Umbilical cord (tissue), 2 donors: ENCODE results near the gene EYA2. TPM values are rescaled to one million over a fixed set of nuclear protein-coding genes. Genes with fewer than 3 reads are reported as not detected.

ENCODE experiments used
- DNase-seq: peaks from one replicate; pipeline ENCODE4 v3.0.0-alpha.2; 2015; ENCODE audit warnings: low spot score
- total RNA-seq: library from RNA; depleted of rRNA; stranded (reverse); fragments of >200 nt; gene quantifications from one replicate; pipeline ENCODE4 v1.2.3, GENCODE V29; 2014; ENCODE audit warnings: low replicate concordance; ENCODE audit not compliant: insufficient read depth

Gene EYA2
- total RNA-seq, 1 donor from 2014 or later, result 2.2 TPM

DNA sequence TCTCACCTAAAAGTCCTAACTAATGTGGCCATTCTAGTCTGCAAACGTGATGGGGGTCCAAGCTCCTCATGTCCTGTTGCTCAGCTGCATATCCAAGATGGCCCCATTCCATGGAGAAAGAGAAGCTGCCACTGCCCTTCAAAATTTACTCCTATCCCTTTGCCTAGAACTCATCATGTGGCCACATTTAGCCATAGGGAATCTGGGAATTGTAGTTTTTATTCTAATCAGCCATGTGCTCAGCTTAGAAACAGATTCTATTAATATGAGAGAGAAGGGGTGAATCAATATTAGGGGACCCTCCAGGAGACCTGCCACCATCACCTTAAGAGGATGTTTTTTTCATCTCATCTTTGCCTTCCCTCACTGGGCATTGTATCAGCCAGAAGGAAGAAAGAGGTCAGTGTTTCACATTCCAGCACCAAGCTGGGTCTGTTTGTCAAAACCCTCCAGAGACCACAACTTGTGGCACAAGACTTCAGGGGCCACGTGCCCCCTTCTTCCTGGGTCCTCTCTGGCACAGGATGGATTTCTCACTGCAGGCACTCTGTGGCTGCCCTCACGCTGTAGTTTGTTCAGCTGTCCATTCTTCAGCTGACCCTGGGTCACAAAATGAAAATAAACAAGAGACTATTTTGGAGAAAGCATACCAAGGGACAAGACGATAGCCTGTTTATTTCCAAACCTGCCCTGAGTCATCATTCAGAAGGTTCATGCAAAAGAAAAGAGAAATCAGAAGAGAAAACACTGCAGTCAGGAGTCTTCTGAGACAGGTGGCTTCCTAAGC, 172.0 kb downstream of the EYA2 start:
- no peak for DNase-seq

DNA sequence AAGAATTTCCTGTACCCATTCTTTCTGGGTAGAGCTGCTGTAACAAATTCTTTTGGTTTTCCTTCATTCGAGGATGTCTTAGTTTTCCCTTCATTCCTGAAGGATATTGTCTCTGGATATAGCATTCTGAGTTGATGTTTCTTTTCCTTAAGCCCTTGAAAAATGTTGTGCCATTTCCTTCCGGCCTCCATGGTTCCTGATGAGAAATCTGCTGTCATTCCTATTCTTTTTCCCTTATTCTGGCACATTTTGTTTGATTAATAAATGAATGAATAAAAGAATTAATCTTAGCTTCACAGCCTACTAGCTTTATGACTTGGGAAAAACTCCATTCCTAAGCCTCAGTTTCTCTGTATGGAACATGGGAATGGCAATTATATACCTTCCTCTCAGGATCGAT, 173.1 kb downstream of the EYA2 start:
- no peak for DNase-seq

- no peak for DNase-seq
These were observed 175.5 kb downstream of the EYA2 start for GRCh38 chr20:47070176-47070575.

- DNase-seq, result no peak
These were observed 177.1 kb downstream of the EYA2 start for GRCh38 chr20:47071646-47072185.

DNA sequence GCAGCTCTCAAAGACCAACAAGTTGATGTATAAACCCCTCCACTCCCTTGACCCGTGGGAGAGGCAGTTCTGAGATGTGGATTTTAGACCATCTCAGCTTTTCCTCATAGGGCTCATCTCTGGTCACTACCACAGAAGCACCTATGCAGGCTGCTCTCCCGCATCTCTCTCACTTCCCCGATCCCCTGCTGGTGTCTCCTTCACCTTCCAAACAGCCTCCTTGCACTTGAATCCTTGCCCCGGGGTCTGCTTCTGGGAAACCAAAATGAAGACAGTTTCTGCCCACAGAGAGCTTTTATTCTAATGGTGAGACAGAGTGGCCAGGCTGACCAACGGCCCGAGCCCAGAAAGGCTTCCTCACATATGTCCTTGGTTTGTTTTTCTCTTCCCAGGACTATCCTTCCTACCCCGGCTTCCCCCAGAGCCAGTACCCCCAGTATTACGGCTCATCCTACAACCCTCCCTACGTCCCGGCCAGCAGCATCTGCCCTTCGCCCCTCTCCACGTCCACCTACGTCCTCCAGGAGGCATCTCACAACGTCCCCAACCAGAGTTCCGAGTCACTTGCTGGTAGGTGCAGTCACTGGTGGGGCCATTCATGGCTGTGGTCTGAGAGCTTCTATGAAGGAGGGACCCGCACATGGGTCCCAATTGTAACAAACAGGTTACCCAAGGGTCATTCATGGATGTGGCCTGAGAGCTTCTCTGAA, 179.3 kb downstream of the EYA2 start:
- DNase-seq, result no peak

GRCh38 chr20:47075263-47075662, 180.6 kb downstream of the EYA2 start:
- DNase-seq, result no peak

- no peak for DNase-seq
These were observed 184.4 kb downstream of the EYA2 start for GRCh38 chr20:47079047-47079446.

DNA sequence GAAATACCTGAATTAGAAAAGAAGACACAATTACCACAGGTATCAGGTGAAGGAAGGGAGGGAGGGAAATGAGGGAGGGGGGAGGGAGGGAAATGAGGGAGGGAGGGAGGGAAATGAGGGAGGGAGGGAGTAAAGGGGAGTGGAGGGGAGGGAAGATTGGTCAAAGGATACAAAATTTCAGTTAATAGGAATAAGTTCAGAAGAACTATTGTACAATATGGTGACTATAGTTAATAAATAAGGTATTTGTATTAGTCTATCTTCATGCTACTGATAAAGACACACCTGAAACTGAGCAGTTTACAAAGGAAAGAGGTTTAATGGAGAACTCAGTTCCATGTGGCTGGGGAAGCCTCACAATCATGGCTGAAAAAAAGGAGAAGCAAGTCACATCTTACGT, 185.7 kb downstream of the EYA2 start:
- no peak for DNase-seq

GRCh38 chr20:47086316-47086715, 191.7 kb downstream of the EYA2 start:
- no peak for DNase-seq

GRCh38 chr20:47088335-47088734, 193.7 kb downstream of the EYA2 start:
- DNase-seq, result no peak

GRCh38 chr20:47089151-47089550, 194.5 kb downstream of the EYA2 start:
- DNase-seq, result no peak

GRCh38 chr20:47090835-47091234, 196.2 kb downstream of the EYA2 start:
- DNase-seq, result no peak

DNA sequence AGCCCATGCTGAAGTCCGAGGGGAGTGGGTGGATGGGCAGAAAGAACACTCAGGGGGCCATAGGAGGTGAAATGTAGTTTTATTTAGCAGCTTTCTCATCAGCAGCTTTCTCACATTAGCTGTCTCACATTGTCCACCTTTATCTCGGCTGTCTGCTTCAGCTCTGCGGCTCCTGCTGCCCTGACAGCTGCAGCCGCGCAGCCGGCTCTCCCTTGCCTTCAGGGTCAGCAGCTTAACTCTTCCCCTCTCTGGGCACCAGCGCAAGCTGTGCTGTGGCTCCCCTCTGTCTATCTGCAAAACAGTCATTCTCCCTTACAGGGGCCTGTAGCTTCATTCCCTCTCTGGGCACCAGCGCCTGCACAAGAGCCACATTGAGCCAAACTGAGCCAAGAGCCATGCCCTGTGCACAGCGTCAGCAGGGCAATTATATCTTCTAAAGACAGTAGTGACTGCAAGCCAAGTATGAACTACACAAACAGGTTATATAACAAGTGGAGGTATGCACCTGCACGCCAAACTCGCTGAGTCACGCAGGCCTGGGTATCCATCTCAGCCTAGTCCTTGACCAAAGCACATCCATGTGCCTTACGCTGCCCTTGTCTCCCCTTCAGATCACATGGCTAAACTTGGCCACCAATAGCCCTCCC, 198.8 kb downstream of the EYA2 start:
- no peak for DNase-seq

- no peak for DNase-seq
These were observed 201.0 kb downstream of the EYA2 start for GRCh38 chr20:47095690-47096089.

- DNase-seq, result no peak
These were observed 203.3 kb downstream of the EYA2 start for GRCh38 chr20:47097691-47098622.

GRCh38 chr20:47099093-47099492, 204.4 kb downstream of the EYA2 start:
- no peak for DNase-seq

DNA sequence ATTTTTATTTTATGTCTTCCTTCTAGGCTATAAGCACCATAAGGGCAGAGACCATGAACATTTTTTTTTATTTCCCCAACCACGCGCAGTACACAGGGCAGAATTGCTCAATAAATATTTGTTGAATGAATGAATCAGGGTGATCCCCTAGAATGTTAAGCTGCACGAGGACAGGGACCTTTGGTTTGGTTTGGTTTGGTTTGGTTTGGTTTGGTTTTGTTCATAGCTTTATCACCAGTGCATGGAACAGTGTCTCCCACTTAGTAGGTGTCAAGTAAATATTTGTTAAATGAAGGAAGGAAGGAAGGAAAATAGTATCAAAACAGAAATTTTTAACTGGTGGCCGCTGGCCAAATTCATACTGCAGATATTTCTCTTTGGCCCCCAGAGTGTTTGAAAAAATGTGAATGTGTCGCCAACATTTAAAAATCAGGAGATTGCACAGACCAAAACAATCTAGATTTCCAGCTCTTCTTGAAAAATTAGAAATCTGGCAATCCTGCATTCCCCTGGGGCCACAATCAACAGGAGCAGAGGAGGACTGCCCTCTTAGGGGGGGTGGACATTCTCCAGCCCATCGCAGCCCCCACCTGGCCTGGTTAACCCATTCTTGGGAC, 205.3 kb downstream of the EYA2 start:
- DNase-seq, result no peak

DNA sequence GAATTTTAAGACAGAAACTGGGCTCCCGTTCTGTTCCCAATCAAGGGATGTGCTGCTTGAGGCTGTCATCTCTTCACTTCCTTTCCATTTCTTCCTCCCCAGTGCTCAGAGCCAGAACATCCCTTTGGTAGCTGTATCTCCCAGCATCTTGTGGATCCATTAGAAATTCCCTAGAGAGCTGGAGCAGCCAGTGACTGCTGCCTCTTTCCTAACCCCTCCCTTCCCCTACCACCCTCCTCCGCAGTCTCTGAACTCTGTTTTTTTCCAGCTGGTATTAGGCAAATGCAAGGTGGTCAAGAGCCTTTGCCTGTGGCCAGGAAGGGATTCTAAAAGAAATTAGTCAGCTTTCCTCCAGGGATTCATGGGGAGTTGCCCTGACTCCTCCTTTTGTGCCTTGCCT, 208.0 kb downstream of the EYA2 start:
- no peak for DNase-seq

GRCh38 chr20:47106786-47107185, 212.1 kb downstream of the EYA2 start:
- no peak for DNase-seq

GRCh38 chr20:47108994-47109393, 214.4 kb downstream of the EYA2 start:
- no peak for DNase-seq

DNA sequence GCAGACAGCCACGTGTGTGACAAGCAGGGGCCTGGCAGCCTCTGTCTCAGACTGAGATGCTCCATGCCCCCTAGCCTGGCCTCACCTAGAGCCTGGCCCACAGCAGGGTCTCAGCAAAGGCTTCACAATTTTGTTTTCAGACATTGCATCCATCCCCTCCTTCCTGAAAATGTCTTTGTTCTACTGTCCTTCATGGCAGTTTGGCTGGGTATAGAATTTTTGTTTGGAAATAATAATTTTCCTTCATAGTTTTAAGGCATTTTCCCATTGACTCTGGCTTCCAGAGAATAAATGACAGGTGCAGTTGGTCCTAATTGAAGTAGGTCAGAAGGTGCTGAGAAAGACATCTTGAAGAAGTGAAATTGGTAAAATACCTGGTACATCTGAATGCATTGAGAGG, 216.2 kb downstream of the EYA2 start:
- no peak for DNase-seq
